T-helper 1 cell treated with Interleukin-12 subunit alpha and Interleukin-12 subunit beta and Interleukin-4 antibody, amounts not matched to agents 30 ng/mL and 1 ng/mL, for 36 hours (primary cell): Measurements from ENCODE around the gene ZNF804A. TPM values are rescaled to one million over a fixed set of nuclear protein-coding genes. Genes with fewer than 3 reads are reported as not detected.

Experiments used
- intact Hi-C: fragments of 100-400 bp; cut with micrococcal nuclease; formaldehyde crosslinking; loops from one replicate; pipeline ENCODE4 v1.15.1; 2024
- total RNA-seq: library from RNA; stranded (reverse); gene quantifications from 2 replicates; pipeline ENCODE4 v1.2.3, GENCODE V29; 2022

The ZNF804A gene
- total RNA-seq, 1 donor from 2014 or later = not detected

DNA sequence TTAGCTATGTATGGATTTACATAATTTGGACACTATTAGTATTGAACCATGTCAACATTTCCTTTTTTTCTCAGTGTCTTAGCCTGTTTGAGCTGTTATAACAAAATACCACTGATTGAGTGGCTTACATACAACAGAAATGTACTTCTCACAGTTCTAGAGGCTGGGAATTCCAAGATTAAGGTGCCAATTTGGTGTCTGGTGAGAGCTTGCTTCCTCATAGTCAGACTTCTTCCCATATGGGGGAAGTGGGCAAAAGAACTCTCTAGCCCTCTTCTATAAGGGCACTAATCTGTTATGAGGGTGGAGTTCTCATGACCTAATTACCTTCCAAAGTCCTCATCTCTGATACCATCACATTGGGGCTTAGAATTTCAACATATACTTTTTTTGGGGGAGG lies 12.6 kb downstream of the ZNF804A start:
- intact Hi-C loops = no loop called here

DNA sequence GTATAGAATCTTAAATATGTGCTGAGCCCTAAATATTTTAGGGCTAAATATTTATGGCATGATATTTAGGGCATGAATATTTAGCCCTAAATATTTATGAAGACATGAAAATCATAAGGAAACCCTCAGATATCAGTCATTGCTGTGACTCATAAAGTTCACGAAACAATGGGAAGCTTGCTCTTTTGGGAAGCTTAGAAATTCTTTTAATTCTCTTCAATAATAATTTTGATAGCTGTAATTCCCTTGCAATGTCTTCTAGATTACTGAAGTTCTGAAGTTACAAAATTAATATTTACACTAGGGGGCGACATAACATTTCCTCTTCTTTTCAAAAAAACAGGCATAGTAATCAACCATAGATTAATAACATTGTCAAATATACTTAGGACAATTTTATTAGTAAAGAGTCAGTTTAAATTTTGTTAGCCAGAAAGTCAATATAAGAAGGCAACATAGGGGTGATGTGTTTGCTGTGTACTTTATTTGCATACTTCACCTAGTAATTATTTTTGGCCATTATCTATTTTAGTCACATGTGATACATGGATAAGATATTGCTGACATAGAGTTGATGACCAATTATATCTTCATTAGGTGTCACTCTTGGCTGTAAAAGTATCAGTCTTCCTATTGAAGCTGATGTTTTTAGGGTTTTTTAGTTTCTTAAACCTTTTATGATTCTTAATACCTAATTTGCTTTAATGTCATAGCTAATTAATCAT lies 13.2 kb downstream of the ZNF804A start:
- intact Hi-C loops = no loop called here

DNA sequence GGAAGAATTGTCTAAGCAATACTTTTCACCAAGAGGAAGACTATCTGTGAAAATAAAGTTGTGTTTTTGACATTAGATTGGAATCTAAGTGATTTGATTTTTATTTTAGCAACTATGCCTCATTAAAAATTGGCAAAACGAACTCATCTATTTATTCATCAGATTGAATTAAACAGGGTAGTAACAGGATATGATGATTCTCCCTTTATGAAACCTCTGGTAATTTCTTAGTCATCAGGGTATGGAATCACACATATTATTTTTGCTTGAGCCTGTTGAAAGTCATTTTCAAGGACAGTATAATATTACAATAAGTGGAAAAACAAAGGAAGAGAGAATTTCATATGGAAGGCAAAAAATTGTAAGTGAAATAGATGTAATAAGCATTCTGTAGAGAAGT lies 22.0 kb downstream of the ZNF804A start:
- intact Hi-C loops = no loop called here

DNA sequence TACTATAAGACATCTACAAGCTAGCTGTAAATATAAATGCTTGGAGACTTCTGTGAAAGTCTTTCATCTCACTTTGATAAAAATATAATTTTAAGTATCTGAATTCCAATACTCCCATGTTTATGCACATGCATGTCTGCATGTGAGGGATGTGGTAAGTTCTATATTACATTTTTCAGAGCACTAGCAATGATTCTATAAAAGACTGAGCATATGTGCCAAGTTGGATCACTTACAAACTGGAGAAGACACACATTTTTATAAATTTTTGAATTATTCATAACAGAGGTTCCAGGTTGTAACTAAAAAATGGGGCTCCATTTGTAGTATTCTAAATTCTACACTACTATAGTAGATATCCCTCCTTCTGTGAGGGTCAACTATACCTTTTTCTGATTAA lies 26.0 kb downstream of the ZNF804A start:
- intact Hi-C loops = no loop called here

DNA sequence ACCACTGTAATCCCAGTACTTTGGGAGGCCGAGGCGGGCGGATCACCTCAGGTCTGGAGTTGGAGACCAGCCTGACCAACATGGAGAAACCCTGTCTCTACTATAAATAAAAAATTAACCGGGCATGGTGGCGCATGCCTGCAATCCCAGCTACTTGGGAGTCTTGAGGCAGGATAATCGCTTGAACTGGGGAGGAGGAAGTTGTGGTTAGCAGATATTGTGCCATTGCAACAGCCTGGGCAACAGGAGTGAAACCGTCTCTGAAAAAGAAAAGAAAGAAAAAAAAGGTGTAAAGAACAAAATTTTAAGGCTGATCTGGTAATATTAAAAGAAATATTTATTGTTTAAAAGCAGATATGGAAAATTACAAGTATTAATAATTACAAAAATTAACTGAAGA lies 29.7 kb downstream of the ZNF804A start:
- intact Hi-C loops = no loop called here

DNA sequence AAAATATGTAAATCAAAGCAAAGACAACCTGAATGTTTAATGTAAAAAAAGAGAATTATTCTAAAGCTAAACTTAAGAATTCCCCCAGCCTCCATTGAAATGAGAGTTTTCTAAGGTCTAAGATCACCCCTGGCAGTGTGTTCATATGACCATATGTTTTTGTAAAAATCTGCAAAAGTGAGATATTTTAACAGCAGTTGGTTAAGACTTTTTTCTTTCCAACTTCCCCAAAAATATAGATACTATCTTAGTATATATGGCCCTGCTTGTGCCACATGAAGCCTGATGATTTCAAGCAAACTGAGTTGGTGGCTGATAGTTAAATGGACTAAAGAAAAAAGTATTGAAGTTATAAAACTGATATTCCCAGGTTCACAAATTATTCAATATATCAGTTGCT lies 35.4 kb downstream of the ZNF804A start:
- intact Hi-C loops = no loop called here

DNA sequence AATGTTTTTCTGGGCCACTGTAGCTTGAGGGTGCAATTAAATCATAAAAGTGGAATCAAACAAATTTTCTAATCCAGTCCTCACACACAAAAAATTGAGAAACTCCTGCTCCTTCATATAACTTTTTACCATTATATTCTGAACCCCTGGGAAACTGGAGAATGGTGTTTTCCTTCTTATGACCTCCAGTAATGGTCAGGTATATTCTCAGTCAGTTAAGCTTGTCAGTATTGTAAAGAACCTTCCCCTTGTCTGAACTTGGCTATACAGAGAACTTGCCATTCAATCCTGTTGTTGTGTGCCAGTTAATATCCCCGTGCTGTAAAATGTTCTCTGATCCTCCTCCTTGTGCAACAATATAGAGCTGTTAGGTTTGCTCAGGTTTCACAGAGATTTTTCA lies 39.5 kb downstream of the ZNF804A start:
- intact Hi-C loops = no loop called here

DNA sequence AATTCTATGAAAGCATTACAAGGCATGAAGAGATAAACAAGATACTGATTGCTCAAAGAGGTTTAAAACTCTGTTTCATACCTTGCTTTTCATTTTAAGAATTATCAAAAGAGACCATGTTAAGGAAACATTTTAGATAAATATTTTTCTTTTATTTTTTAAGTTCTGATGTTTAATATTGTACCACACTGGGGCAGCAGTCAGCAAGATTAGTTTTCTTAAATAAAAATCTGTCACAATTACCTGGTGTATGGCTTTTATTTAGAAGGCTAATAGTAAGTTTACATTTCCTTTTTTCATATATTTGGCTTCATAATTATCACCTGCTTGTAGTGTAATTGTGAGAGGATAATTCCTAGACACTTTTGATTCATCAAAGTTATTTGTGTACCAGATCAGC lies 46.4 kb downstream of the ZNF804A start:
- intact Hi-C loops = no loop called here

DNA sequence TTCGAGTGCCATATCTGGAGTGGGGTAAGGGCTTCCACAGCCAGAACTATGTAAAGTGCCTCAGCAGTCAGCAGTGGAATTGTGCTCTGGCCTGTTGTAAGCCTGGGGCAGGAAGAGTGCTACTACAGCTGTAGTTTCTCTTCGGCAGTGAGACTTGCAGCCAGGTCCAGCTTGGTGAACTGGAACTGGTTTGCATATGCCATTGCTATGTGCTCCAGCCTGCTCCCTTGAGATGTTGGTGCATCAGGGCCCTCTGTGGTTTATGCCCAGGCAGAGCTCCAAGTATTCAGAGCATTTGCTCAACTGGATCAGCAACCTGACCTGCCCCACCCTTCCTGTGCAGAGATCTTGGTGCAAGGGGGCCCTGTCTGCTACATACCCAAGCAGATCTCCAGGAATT lies 47.8 kb downstream of the ZNF804A start:
- intact Hi-C loops = no loop called here

DNA sequence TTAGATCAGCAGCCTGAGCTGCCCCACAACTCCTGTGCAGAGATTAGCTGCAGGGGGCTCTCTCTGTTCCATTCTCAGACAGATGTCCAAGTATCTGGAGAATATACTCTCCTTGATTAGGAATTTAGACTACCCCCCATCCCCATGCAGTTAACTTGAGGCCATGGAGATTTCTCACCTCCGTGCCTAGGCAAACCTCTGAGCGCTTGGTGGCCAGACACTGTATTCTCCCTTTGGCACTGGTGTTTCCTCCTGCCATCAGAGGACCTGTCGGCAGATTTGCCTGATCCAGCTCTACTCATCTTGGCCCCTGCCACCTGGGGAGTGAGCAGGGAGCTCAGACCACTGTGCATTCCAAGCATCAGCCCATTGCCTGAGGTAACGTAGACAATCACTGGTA lies 48.3 kb downstream of the ZNF804A start:
- intact Hi-C loops = no loop called here

DNA sequence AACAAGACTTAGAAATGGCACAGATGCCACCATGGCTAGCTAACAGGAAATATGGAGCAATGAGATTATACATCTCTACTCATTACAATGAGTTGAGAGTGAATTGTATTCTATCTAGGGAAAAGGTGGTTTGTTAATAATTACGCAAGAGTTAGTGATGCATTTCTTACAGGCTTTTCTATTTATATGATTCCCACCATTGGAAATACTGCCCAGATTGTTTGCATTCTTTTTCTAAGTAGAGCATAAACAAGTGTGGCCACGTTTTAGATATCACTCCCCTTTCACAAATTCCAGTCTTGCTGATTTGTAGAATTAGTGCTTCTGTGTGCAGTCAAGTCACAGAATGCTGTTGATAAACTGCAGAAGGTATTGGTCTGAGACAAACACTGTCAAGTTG lies 56.6 kb downstream of the ZNF804A start:
- intact Hi-C loops = no loop called here

DNA sequence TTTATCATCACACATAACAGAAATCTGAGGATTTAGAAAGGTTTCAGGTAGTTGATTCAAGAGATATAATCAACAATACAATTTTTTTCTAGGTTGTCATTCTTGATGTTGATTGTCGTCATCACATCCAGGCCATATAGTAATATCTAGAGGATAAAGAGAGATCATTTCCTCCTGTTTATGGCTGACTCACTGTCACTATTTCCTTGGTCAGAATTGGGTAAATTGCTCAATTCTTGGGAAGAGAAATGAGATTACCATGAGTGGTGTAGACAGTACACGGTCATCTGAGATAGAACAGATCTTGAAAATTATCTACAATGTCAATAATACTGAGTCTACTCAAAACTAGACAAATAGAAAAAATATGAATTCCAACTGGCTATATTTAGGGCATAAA lies 78.8 kb downstream of the ZNF804A start:
- intact Hi-C loops = no loop called here

DNA sequence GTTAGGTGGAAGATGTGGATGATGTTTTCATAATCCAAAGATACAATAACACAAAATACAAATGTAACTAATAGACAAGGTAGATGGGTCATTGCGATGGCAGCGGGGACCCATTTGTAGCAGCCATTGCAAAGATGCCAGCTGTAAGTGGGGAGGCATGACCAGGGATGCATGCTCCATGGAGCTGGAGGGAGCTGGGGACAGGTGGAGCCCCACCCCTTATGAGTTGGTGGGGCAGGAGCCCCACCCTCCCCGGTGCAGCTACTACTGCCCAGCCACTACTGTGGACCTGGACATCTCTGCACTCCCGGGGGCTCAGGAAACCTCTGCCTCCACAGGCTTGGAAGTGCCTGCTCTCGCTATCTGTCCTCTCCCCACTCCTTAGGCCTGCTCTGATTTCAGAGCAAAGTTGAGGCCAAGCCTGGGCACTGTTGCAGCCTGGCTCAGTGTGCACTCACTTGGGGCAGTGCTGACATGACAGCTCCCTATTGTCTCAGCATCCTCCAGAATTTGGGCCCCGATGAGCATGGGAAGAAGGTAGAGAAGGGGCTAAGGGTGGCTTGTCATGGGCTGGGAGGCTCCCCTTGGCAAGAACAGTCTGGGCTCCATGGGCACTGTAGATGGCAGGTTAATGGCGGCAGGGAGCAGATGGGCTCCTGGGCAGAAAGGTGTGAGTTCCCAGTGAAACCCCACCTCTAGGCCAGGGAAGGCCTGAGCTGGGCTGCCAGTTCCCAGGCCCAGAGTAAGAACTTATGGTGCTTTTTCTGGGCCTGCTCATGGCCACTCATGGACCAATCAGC lies 81.1 kb downstream of the ZNF804A start:
- intact Hi-C loops = no loop called here

DNA sequence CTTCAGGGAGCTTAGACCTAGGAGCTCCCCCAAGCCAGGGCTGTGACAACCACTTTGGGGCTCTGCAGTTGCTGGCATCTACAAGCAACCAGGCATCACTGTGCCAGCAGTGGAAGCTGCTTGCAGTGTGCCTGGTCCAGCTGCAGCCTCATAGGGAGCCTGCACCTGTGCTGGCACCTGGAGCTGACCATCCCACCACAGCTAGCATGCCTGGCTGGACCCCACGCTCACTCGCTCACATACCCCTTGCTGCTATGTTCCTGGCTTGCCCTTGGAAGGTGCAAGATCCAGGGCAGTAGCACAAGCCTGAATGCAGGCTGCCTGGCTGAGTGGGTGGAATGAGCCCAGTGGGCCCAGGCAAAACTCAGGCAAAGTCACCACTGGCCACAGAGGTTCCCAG lies 82.5 kb downstream of the ZNF804A start:
- intact Hi-C loops = no loop called here

DNA sequence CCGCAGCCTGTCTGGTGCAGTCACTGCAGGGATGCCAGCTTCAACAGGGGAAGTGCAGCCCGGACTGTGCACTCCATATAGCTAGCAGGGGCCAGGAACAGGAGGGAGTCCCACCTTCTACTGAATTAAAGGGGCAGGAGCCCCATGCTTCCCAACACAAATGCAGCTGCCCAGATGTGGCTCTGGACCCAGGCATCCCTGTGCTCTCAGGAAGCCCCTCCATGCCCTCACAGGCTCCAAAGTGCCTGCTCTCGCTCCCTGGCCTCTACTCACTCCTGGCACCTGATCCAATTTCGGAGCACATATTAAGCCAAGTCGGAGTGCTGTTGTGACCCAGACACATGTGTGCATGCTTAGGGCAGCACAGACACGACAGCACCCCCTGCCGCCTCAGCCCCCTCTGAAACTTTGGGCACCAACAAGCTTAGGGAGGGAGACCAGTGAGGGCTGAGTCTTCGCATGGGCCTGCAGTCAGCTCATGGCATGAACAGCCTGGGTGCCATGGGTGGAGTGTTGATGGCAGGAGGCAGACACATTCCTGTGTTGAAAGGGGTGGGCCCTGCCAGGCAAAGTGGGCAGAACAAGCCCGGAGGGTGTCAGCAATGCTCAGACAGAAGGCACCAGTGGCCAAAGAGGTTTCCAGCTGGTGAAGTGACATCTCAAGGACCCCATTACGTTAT lies 83.5 kb downstream of the ZNF804A start:
- intact Hi-C loops = no loop called here

DNA sequence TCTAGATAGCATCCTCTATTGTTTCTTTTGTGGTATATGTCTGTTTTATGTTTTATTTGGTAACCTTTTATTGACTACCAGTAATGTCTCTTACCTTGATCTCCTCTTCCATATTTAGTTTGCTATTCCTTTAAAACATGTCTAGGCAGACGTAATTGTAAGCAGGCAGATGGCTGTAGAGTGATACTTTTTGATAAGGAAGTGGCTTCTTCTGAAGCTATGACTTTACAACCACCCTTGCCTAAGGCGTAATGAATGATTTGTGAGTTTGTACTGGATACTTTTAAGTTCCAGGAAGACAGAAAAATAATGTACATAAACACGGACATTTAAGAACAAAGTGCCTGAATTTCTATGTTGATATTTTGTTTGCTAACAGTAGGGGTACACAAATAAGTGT lies 85.6 kb downstream of the ZNF804A start:
- intact Hi-C loops = no loop called here

DNA sequence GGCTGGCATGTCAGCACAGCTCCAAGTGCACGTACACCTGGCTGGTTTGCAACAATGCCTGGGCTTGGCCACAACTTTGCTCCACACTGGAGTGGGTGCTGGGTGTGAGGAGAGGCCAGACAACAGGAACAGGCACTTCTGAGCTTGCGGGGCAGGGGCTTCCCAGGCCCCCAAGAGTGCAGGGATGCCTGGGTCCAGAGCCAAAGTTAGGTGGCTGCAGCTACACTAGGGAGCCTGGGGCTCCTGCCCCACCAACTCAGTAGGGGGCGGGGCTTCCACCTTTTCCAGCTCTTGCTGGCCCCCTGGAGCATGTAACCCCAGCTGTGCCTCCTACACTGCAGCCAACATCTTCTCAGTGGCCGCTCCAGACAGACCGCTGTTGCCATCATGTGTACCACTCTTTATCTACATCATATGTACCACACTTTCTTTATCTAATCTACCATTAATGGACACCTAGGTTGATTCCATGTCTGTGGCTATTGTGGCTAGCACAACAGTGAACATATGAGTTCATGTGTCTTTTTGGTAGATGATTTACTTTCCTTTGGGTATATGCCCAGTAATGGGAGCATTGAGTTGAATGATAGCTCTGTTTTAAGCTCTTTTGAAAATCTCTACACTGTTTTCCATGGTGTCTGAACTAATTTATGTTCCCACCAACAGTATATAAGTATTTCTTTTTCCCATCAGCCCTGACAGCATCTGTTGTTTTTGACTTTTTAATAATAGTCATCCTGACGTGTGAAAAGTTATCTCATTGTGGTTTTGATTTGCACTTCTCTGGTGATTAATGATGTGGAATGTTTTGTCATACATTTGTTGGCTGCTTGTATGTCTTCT lies 87.9 kb downstream of the ZNF804A start:
- intact Hi-C loops = no loop called here

DNA sequence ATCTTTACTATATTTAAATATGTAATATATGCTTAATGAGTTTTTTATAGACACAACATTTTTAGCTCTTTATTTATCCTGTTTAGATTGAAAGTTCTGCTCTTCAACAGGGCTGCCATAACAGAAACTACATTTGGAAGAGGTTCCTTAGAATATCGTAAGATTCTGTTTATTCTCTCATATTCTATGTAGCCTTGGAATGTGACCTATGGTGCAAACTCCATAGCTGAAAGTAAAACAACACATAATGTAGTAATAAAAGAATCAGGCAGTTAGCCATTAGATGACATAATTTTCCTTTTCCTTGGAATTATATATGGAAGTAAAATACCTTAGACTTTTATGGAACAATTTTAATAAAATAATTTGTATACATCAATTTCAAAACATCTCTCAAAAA lies 91.3 kb downstream of the ZNF804A start:
- intact Hi-C loops = no loop called here

DNA sequence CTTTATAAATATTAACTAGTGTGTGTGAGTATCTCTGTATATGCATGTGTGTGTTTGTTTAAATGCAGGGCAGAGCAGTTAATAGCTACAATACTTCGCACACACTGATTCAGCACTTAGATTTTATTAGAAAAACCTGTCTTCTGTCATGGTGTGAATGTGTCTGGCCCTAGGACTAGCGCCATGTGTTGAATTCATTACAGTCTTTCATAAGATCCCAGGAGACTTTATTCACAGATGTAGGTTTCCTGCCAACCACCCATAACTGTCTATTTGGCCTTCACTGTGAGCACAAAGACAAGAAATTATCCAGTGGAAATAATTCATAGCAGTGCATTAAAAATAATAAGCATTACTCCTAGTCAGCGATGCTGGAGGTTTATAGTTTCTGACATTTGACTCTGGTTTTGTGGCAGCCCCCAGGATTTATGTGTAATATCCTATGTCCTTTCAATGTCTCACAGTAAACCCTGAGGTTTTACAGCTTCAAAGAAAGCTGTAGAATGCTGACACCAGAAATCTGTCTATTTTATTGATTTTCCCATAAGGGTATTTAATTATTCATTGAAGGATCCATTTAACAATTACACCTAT lies 93.9 kb downstream of the ZNF804A start:
- intact Hi-C loops = no loop called here

DNA sequence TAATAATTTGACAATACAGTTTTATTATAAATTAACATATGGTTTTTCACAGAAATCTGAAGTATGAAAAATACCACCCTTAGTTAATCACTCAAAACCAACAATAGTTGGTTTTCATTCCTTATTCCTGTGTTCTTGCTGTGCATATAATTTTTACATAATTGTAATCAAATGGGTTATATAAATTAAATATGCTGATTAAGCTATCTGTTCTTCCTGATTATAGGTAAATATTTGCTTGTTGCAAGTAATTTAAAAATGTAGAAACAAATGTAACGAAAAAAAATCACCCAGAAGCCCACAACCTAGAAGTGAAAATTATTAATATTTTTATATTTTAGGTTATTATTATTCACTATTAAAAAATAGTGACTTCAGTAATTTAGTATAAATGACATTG lies 98.3 kb downstream of the ZNF804A start:
- intact Hi-C loops = no loop called here

DNA sequence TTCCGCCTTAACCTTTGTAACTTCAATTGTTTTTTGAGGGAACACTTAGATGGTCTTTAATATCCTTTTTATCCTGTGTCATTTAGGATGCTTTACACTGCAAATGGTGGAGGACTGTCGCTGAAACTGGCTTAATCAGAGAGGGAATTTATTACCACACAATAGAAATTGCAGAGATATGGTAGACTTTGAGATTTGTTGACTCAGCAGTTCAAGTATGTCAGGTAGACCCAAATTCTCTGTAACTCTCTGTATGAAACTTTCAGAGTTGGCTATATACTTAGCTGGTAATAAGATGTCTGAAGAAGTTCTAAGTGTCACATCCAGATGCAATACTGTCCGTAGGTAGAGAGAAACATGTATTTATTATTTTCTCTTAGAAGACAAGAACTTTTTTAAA lies 100.1 kb downstream of the ZNF804A start:
- intact Hi-C loops = no loop called here
